Breast epithelium (tissue), 3 donors: ENCODE data around the gene CORO7.

Experiments
- CTCF ChIP-seq, 3 donors: fragments of 450-650 bp; IDR thresholded peaks; one replicate each; pipeline ENCODE4 v1.5.1; 2016 to 2017; ENCODE audit warnings: antibody characterized with exemption in 3 of 3, mild to moderate bottlenecking in 3 of 3, moderate library complexity in 3 of 3
- POLR2AphosphoS5 ChIP-seq, 3 donors: sonication (generic); formaldehyde crosslinking; IDR thresholded peaks; one replicate each; pipeline ENCODE4 v1.6.1; 2017; ENCODE audit warnings: antibody characterized with exemption in 3 of 3

GRCh38 chr16:4384509-4384942 lies 31.9 kb downstream of the CORO7 start:
- TF ChIP-seq CTCF (IDR thresholded peaks at IDR 0.05) (no peak), POLR2AphosphoS5 (IDR thresholded peaks at IDR 0.05) (peak in 1 of 3 donors; percentile 20)
